ENCODE measurements around the gene SNX30. TPM values are rescaled to one million over a fixed set of nuclear protein-coding genes. Genes with fewer than 3 reads are reported as not detected.

Gene SNX30
- total RNA-seq, 1 experiment from 2014 or later = 12.7 TPM

DNA sequence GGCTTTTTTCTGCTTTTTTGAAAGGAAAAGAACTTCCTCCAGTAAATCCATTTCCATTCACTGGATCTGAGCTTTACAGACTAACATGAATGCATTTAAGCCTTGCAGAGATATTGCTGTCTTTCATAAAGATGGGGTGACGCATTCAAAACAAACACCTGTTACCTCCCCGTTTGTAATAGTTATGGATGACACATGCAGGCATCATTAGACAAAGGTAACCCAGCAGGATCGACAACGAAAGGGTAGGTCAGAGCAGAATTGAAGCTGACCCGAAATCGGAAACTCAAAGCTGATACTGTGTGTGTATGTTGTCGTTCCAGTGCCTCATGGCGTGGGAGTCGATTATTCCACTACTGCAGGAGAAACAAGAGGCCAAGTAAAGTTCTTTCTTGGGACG lies 117.9 kb downstream of the SNX30 start:
- Histone ChIP-seq H3K4me3 (replicated peaks in 1 of 2; ENCODE audit: low read depth in 1 of 2, low read length in 2 of 2) (no peak overlapping the region), H3K27me3 (ENCODE audit: insufficient read depth, low read length) (no peaks in the 10 kb centered on the region), H3K4me1 (ENCODE audit: control insufficient read depth in 1 of 2, insufficient read depth in 2 of 2, low read length in 2 of 2) (peaks cover 8 to 26% of the 10 kb centered on the region in 2 experiments), H2AFZ (ENCODE audit: low read depth, low read length, poor library complexity, severe bottlenecking) (no peak overlapping the region), H3K4me2 (ENCODE audit: low read length) (no peak overlapping the region), H3K27ac (ENCODE audit: low read depth, low read length) (peak overlapping the region; percentile 59; the same call in 1 of the 2 replicates), H3K9me2 (ENCODE audit: insufficient read depth) (no peaks in the 10 kb centered on the region), H3K9me3 (ENCODE audit: control insufficient read depth in 1 of 2, insufficient read depth in 1 of 2, low read depth in 1 of 2, low read length in 2 of 2) (no peaks in the 10 kb centered on the region), H3K79me2 (ENCODE audit: insufficient read depth, low read length) (no peaks in the 10 kb centered on the region), H3K9ac (ENCODE audit: low read length) (no peak overlapping the region), H4K20me1 (ENCODE audit: insufficient read depth) (no peaks in the 10 kb centered on the region), H3K36me3 (ENCODE audit: control insufficient read depth in 1 of 2, insufficient read depth in 2 of 2, low read length in 2 of 2) (no peaks in the 10 kb centered on the region)
- ChIA-PET POLR2A (no interaction called here), CTCF (no interaction called here), RAD21 (ENCODE audit: low non-redundant PET in 1 of 2, low total read pairs in 2 of 2, uncharacterized antibody in 2 of 2, unreplicated experiment in 2 of 2) (no interaction called here)
- BruUV-seq (replicated peaks) = no TSS peak
- ATAC-seq (no peak), DNase-seq (ENCODE audit: low read depth, low spot score) (no peak)
- intact Hi-C loops (cut with micrococcal nuclease) = no loop called here
- TF ChIP-seq ZFX (IDR thresholded peaks at IDR 0.05) = no peak
- TF ChIP-seq, protein P1, sequence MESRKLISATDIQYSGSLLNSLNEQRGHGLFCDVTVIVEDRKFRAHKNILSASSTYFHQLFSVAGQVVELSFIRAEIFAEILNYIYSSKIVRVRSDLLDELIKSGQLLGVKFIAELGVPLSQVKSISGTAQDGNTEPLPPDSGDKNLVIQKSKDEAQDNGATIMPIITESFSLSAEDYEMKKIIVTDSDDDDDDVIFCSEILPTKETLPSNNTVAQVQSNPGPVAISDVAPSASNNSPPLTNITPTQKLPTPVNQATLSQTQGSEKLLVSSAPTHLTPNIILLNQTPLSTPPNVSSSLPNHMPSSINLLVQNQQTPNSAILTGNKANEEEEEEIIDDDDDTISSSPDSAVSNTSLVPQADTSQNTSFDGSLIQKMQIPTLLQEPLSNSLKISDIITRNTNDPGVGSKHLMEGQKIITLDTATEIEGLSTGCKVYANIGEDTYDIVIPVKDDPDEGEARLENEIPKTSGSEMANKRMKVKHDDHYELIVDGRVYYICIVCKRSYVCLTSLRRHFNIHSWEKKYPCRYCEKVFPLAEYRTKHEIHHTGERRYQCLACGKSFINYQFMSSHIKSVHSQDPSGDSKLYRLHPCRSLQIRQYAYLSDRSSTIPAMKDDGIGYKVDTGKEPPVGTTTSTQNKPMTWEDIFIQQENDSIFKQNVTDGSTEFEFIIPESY (IDR thresholded peaks at IDR 0.05; ENCODE audit: extremely low read depth, insufficient replicate concordance, low read length) = no peak
- TF ChIP-seq POLR2AphosphoS5 (IDR thresholded peaks at IDR 0.05; ENCODE audit: low read depth, low read length) = no peak
- TF ChIP-seq CEBPB (IDR thresholded peaks at IDR 0.05; ENCODE audit: low read depth) = no peak
- TF ChIP-seq POLR2A (IDR thresholded peaks at IDR 0.05; ENCODE audit: borderline replicate concordance, extremely low read depth, insufficient read depth, insufficient read length) = no peak
- TF ChIP-seq, protein P2, sequence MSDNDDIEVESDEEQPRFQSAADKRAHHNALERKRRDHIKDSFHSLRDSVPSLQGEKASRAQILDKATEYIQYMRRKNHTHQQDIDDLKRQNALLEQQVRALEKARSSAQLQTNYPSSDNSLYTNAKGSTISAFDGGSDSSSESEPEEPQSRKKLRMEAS (IDR thresholded peaks at IDR 0.05) = no peak
- no peak for TF ChIP-seq TCF7L2 (IDR thresholded peaks at IDR 0.05; ENCODE audit: borderline replicate concordance, extremely low read depth, insufficient read depth, insufficient read length)

DNA sequence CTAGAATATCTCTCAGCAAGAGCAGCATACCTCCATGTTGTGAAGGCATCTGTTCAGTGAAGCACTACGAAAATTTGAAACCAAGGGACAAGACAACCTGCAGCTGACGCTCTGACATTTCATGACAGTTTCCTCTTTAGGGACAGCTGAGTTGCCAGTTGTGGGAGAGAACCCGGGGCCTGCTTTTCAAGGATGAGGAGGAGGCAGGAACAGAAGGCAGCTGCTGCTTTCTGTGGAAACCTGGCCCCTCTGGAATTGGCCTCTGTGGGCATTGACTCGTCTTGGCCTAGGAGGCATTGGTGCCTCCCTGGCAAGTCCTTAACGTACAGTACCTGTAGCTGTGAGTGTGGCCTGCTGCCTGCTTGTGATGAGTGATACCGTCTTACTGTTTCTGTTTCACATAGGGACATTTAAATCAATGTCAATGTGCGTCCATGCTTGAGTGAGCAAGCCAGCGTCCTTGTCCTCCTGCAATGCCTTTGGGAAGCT lies 118.5 kb downstream of the SNX30 start:
- Histone ChIP-seq H3K36me3 (ENCODE audit: control insufficient read depth in 1 of 2, insufficient read depth in 2 of 2, low read length in 2 of 2) (no peaks in the 10 kb centered on the region), H3K4me3 (replicated peaks in 1 of 2; ENCODE audit: low read depth in 1 of 2, low read length in 2 of 2) (no peak overlapping the region), H3K9ac (ENCODE audit: low read length) (no peak overlapping the region), H3K4me2 (ENCODE audit: low read length) (no peak overlapping the region), H3K27me3 (ENCODE audit: insufficient read depth, low read length) (no peaks in the 10 kb centered on the region), H2AFZ (ENCODE audit: low read depth, low read length, poor library complexity, severe bottlenecking) (no peak overlapping the region), H3K79me2 (ENCODE audit: insufficient read depth, low read length) (no peaks in the 10 kb centered on the region), H4K20me1 (ENCODE audit: insufficient read depth) (no peaks in the 10 kb centered on the region), H3K9me3 (ENCODE audit: control insufficient read depth in 1 of 2, insufficient read depth in 1 of 2, low read depth in 1 of 2, low read length in 2 of 2) (no peaks in the 10 kb centered on the region), H3K9me2 (ENCODE audit: insufficient read depth) (no peaks in the 10 kb centered on the region), H3K4me1 (ENCODE audit: control insufficient read depth in 1 of 2, insufficient read depth in 2 of 2, low read length in 2 of 2) (peaks cover 8 to 26% of the 10 kb centered on the region in 2 experiments), H3K27ac (ENCODE audit: low read depth, low read length) (no peak overlapping the region)
- ChIA-PET RAD21 (ENCODE audit: low non-redundant PET in 1 of 2, low total read pairs in 2 of 2, uncharacterized antibody in 2 of 2, unreplicated experiment in 2 of 2) (no interaction called here), CTCF (no interaction called here), POLR2A (no interaction called here)
- no peak for DNase-seq (ENCODE audit: low read depth, low spot score)
- intact Hi-C loops (cut with micrococcal nuclease) = no loop called here
- BruUV-seq (replicated peaks) = no TSS peak
- no peak for ATAC-seq
- TF ChIP-seq ELF1 (IDR thresholded peaks at IDR 0.05; ENCODE audit: borderline replicate concordance, low read depth) (no peak), EZH2 (IDR thresholded peaks at IDR 0.05) (no peak), POLR2A (IDR thresholded peaks at IDR 0.05; ENCODE audit: borderline replicate concordance, extremely low read depth, insufficient read depth, insufficient read length) (no peak), CEBPB (IDR thresholded peaks at IDR 0.05; ENCODE audit: low read depth) (no peak), SP1 (IDR thresholded peaks at IDR 0.05; ENCODE audit: low read depth) (no peak), YY1 (IDR thresholded peaks at IDR 0.05; ENCODE audit: extremely low read depth, insufficient replicate concordance, low read depth, low read length) (no peak), SIN3A (IDR thresholded peaks at IDR 0.05; ENCODE audit: low read depth) (no peak)
- TF ChIP-seq, protein P3, sequence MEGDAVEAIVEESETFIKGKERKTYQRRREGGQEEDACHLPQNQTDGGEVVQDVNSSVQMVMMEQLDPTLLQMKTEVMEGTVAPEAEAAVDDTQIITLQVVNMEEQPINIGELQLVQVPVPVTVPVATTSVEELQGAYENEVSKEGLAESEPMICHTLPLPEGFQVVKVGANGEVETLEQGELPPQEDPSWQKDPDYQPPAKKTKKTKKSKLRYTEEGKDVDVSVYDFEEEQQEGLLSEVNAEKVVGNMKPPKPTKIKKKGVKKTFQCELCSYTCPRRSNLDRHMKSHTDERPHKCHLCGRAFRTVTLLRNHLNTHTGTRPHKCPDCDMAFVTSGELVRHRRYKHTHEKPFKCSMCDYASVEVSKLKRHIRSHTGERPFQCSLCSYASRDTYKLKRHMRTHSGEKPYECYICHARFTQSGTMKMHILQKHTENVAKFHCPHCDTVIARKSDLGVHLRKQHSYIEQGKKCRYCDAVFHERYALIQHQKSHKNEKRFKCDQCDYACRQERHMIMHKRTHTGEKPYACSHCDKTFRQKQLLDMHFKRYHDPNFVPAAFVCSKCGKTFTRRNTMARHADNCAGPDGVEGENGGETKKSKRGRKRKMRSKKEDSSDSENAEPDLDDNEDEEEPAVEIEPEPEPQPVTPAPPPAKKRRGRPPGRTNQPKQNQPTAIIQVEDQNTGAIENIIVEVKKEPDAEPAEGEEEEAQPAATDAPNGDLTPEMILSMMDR (IDR thresholded peaks at IDR 0.05 in 2 of 3, conservative IDR thresholded peaks at IDR 0.05 in 1 of 3; ENCODE audit: borderline replicate concordance in 1 of 3, insufficient read depth in 1 of 3, low read depth in 2 of 3, low read length in 2 of 3) = no peak
